Activated CD8-positive, alpha-beta memory T cell treated with anti-CD3 and anti-CD28 coated beads for 48 hours (primary cell): Measurements from ENCODE around the gene RNF123.

Experiments used
- DNase-seq, 3 experiments: peaks; one replicate each; pipeline ENCODE4 v3.0.0-alpha.2; 2020; ENCODE audit warnings: low read depth in 2 of 3, low spot score in 2 of 3

The RNF123 gene

DNA sequence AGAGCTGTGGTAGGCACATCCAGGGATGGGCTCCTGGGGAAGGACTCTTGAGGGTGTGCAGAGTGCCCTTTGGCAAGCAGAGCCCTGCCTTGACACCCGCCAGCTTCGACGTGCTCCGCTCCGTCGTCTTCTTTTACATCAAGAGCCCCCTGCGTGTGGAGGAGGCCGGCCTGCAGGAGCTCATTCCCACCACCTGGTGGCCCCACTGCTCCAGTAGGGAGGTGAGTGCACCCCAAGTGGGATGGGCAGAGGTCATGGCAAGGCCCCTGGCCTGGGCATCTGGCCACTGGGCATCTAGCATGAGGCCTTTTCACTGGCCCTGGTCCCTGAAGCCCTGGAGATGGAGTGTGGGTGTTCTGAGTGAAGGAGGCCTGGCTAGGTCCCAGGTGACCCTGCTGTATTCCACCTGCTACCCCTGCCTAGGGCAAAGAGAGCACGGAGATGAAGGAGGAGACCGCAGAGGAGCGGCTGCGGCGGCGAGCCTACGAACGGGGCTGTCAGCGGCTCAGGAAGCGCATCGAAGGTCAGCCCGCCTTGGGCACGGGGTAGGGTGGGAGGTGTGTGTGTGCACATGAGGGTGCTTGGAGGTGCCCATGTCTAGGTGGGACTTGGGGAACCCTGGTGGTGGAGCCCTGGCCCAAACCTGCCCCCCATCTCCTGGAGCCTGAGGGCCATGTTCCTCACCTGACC is 12.2 kb downstream of the RNF123 start:
- no peak for DNase-seq

- DNase-seq = no peak
These were observed 13.3 kb downstream of the RNF123 start for GRCh38 chr3:49702672-49703071.

- DNase-seq = no peak
These were observed 14.1 kb downstream of the RNF123 start for GRCh38 chr3:49703443-49703927.

DNA sequence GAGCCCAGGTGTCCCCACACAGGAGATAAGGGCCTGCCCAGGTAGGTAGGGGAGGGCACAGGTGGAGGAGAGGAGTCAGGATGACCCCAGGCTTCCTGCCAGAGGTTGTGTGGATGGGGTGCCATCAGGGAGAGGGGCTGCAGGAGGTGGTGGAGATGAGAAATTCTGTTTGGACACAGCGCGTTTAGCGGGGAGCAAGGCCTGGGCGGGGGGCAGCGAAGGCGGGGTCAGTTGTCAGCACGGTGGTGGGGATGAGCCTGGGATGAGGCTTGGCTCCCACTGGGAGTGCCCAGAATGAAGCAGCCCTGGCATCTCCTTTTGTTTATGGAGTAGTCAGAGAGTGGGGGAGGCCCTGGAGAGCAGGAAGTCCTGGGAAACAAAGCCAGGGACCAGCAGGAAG is 14.6 kb downstream of the RNF123 start:
- DNase-seq = no peak

- no peak for DNase-seq
These were observed 15.3 kb downstream of the RNF123 start for GRCh38 chr3:49704629-49705028.

DNA sequence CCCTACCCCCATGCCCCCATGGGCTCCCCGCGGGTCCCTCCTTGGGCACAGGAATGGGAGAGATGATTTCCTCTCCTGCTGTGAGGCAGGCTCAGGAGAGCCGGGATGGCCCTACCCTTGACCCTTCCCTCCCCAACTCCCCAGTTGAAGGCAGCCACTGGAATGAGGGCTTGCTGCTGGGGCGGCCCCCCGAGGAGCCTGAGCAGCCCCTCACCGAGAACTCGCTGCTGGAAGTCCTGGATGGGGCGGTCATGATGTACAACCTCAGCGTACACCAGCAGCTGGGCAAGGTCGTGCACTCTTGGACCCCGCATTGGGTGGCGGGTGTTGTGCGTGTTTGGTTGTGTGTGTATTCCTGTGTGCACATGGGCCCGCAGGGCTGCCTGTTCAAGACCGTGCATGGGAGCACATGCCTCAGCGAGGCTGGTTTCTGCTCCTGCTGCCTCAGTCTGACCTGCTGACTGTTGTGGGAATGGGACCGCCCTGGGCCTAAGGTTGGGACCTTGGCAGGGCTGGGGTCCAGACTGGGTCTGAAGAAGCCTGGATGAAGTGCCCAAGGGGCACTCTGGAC is 16.1 kb downstream of the RNF123 start:
- DNase-seq = no peak

DNA sequence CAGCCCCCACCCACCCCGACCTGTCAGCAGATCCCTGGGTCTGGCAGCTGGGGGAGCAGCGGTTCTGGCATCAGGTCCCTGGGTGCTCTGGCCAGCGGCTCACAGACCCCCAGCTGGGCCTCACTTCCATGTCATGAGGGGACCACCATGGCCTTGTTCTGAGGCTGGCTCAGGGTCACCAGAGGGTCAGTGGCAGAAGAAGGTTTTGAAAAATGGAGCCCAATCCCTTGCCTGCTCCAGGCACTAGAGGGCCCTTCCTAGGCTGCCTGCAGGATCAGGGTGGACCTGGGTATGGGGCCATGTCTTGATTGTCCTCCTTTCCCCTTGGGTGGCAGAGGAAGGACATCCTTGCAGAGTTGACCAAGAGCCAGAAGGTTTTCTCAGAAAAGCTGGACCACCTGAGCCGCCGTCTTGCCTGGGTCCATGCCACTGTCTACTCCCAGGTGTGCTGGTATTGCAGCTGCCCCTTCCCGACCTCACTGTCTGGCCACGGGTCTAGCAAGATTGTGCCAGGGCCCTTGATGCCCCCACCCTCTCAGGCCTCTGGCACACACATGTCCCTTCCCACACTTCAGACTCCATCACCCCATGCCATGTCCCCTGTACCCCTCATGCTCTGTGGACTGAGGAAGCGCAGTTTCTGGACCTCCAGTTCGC is 17.2 kb downstream of the RNF123 start:
- no peak for DNase-seq

- DNase-seq = no peak
These were observed 17.7 kb downstream of the RNF123 start for GRCh38 chr3:49707113-49707480.

- no peak for DNase-seq
These were observed 20.5 kb downstream of the RNF123 start for GRCh38 chr3:49709852-49710251.

GRCh38 chr3:49711489-49711888 is 22.1 kb downstream of the RNF123 start:
- no peak for DNase-seq

- DNase-seq = no peak
These were observed 22.8 kb downstream of the RNF123 start for GRCh38 chr3:49712166-49712565.

DNA sequence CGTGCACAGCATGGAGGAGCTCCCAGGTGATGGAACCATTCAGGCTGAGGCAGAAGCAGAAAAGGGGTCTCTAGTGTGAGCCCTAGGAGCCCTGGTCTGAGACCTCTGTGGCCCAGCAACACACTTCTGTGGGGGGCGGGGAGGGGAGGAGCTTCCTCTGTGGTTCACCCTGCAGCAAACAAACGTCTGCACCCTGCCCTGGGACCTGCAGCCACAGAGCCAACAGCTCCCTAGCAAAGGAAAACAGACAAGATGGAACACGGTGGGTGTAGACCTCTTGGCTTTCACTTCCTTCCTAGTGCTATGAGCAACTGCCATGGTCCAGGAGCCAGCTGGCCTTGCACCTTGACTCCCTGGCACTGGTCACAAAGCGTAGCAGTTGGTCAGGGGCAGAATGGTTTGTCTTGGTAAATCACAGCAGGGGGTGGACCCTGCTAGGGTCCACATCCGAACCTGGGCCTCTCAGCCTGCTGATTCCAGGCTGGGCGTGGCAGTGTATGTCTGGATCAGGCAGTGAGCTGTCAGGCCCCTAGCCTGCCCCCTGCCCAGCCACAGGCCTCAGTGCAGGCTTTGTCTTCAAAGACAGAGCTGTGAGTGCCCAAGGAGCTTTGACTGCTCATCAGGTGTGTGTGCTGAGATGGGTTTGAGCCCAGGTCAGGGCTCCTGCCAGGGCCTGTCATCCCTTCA is 23.4 kb downstream of the RNF123 start:
- DNase-seq = no peak

- no peak for DNase-seq
These were observed 24.2 kb downstream of the RNF123 start for GRCh38 chr3:49713336-49714105.

GRCh38 chr3:49714728-49715550 is 25.6 kb downstream of the RNF123 start:
- DNase-seq = no peak

GRCh38 chr3:49715611-49716121 is 26.3 kb downstream of the RNF123 start:
- DNase-seq = no peak

- no peak for DNase-seq
These were observed 26.8 kb downstream of the RNF123 start for GRCh38 chr3:49716169-49716568.

DNA sequence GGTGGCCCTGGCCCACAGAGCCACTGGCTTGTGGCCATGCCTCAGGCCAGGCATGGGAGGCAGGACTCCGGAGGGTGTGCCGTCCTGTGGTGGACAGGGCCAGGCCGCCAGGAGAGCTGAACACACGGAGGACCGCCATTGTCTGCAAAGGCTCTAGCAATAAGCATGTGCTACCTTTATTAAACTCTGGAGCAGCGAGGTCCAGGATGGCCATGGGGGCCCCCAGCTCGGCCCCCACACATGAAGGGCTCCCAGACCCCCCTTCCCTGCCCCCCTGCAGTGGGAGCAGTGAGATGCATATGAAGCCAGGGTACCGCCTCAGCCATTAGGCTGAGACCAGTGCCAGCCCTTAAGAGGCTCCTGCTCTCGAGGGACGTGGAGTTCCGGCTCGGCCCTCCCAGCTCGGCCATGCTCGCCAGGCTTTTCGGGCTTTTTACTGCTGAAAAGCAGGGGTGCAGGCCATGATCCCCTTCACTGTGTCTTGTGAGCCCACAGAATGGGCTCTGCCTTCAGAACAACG is 27.4 kb downstream of the RNF123 start:
- DNase-seq = no peak

GRCh38 chr3:49717211-49717958 is 28.0 kb downstream of the RNF123 start:
- no peak for DNase-seq
